HG03175 (cell line): ENCODE data around the gene PCDHA3.
"Not testable (repeated sequence)": the region's sequence is repeated elsewhere in the genome, so short reads cannot be mapped to it uniquely, and the experiment has no call there.

Source experiments
- ATAC-seq: cut with Tn5 transposase; IDR thresholded peaks from one replicate; pipeline ENCODE4 v1.9.1; 2021; ENCODE audit warnings: mild to moderate bottlenecking, moderate library complexity; ENCODE audit not compliant: unreplicated experiment

The PCDHA3 gene

DNA sequence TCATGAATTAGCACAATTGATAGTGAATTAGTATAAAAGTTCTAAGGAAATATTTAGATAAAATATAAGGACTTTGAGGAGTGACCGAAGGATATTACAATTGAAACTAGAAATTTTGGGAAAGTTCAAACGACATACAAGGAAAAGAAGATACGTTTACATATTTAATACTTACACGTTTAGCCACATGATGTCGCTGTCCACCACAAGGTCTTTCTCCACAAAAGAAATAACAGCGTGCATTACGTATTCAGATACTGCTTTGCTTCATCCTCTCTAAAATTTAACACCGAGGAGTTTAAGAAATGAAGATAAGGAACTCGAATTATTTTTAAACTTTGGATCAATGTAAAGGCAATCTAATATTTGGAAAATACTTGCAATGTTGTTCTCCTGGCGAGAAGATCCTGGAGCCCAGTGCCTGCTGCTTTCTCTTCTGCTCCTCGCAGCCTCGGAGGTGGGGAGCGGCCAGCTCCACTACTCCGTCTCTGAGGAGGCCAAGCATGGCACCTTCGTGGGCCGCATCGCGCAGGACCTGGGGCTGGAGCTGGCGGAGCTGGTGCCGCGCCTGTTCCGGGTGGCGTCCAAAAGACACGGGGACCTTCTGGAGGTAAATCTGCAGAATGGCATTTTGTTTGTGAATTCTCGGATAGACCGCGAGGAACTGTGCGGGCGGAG lies at the start of gene PCDHA3:
TSS of gene PCDHA3 (plus strand) at position 242 of the 678 bp plus-strand sequence.
- no peak for ATAC-seq

GRCh38 chr5:140753561-140753960 lies 47.3 kb upstream of the PCDHA3 start:
- ATAC-seq = no peak

DNA sequence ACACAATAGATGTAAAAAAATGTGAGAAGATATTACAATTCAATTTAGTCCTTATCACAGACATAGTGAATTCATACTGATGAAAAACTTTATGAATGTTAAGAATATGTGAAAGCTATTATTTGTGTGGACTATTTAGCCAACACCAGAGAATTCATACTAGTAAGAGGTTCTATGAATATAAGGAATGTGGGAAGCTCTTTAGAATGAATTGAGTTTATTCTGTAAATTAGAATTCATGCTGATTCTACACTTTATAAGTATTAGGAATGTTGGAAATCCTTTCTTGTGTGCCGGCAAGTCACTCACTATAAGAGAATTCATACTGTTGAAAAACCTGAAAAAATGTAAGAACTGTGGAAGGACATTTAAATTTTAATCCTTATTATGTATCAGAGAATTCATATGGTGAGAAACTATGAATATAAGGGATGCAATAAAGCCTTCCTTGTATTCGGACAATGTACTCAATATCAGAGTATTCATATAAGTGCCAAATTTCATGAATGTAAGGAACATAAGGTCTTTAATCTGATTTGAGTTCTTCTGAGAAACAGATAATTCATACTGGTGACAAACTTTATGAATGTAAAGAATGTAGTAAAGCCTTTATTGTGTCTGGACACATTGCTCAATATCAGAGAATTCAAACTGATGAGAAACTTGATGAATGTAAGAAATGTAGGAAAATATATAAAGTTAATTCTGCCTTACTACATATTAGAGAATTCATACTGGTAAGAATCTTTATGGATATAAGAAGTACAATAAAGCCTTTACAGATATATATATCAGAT lies 36.5 kb upstream of the PCDHA3 start:
- ATAC-seq = no peak

GRCh38 chr5:140767444-140767843 lies 33.4 kb upstream of the PCDHA3 start:
- ATAC-seq = no peak

DNA sequence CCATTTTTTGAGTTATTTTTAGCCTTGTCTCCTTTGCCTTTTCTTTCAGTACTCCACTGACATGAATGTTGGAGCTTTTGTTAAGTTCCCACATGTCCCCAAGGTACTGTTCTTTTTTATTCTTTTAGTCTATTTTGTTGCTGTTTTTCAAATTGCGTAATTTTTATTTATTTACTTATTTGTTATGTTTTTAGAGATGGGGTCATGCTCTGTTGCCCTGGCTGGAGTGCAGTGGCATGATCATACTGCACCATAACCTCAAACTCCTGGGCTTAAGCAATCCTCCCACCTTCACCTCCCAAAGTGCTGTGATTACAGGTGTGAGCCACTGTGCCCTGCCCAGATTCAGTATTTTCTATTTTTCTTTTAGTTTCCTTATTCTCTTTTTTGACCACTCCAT lies 20.3 kb upstream of the PCDHA3 start:
- no peak for ATAC-seq

DNA sequence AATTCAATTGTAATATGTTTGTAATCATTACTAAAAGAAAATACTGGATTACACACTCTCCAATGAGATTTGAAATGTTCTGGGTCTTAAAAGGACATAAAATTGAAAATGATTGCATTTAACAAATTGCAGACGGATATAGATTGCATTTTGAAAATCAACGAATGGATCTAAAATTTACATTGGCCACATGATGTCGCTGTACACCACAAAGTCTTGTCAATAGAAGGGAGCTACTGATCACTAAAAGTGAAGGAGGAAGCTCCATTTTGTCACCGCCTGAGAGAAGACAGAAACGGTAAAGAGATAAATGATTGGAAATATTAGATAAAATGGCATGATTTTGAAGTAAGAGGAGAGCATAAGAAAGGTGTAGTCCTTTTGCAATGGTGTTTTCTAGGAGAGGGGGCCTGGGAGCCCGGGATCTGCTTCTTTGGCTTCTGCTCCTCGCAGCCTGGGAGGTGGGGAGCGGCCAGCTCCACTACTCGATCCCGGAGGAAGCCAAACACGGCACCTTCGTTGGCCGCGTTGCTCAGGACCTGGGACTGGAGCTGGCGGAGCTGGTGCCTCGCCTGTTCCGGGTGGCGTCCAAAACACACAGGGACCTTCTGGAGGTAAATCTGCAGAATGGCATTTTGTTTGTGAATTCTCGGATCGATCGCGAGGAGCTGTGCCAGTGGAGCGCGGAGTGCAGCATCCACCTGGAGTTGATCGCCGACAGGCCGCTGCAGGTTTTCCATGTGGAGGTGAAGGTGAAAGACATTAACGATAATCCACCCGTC lies 14.8 kb upstream of the PCDHA3 start, which contains the start of gene PCDHA1:
TSS of gene PCDHA1 (plus strand) at position 236 of the 782 bp plus-strand sequence.
- ATAC-seq = no peak

- not testable (repeated sequence) for ATAC-seq
Observed at GRCh38 chr5:140787422-140787821, 13.4 kb upstream of the PCDHA3 start.

DNA sequence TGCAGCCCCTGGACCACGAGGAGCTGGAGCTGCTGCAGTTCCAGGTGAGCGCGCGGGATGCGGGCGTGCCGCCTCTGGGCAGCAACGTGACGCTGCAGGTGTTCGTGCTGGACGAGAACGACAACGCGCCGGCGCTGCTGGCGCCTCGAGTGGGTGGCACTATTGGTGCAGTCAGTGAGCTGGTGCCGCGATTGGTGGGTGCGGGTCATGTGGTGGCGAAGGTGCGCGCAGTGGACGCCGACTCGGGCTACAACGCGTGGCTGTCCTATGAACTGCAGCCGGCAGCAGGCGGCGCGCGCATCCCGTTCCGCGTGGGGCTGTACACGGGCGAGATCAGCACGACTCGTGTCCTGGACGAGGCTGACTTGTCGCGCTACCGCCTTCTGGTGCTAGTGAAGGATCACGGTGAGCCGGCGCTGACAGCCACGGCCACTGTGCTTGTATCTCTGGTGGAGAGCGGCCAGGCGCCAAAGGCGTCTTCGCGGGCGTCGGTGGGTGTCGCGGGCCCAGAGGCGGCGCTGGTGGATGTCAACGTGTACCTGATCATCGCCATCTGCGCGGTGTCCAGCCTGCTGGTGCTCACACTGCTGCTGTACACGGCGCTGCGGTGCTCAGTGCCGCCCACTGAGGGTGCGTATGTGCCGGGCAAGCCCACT lies 12.9 kb upstream of the PCDHA3 start:
- not testable (repeated sequence) for ATAC-seq

DNA sequence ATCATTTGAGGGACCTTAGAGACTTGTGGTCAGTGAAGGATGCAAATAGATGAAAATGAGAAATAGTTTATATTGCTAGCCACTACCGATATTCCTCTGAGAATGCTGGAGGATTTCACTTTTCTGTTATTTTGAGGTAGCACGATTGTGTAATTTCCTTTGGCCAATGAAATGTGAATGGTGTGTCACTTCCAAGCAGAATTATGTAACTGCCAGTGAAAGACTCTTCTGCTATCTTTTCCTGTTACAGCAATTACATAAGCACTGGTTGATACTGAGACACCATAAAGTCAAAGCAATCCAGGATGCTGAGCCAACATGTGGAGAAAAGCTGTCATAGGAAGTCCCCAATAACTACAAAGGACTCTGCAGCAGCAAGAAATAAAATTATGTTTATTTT lies 9.8 kb upstream of the PCDHA3 start:
- ATAC-seq = no peak

- no peak for ATAC-seq
Observed at GRCh38 chr5:140794595-140795258, 6.1 kb upstream of the PCDHA3 start, which contains the start of gene PCDHA2. Gene PCDHA2 (plus strand): TSS chr5:140794852.

- ATAC-seq = no peak
Observed at GRCh38 chr5:140795259-140795641, 5.6 kb upstream of the PCDHA3 start.

GRCh38 chr5:140796072-140796717 lies 4.7 kb upstream of the PCDHA3 start:
- not testable (repeated sequence) for ATAC-seq

DNA sequence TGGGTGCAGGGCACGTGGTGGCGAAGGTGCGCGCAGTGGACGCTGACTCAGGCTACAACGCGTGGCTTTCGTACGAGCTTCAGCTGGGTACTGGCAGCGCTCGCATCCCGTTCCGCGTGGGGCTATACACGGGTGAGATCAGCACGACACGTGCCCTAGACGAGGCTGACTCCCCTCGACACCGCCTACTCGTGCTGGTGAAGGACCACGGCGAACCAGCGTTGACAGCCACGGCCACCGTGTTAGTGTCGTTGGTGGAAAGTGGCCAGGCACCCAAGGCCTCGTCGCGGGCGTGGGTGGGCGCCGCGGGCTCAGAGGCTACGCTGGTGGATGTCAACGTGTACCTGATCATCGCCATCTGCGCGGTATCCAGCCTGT lies 4.2 kb upstream of the PCDHA3 start:
- ATAC-seq = no peak

DNA sequence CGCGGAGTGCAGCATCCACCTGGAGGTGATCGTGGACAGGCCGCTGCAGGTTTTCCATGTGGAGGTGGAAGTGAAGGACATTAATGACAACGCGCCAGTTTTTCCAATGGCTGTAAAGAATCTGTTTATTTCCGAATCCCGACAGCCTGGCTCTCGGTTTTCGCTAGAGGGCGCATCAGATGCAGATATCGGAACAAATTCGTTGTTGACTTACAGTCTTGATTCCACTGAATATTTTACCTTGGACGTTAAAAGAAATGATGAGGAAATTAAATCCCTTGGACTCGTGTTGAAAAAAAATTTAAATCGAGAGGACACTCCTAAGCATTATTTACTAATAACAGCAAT lies 611 bp downstream of the PCDHA3 start:
- ATAC-seq = no peak

DNA sequence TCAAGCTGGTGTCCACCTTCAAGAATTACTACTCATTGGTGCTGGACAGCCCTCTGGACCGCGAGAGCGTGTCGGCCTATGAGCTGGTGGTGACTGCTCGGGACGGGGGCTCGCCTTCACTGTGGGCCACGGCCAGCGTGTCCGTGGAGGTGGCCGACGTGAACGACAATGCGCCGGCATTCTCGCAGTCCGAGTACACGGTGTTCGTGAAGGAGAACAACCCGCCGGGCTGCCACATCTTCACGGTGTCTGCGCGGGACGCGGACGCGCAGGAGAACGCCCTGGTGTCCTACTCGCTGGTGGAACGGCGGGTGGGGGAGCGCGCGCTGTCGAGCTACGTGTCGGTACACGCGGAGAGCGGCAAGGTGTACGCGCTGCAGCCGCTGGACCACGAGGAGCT lies 1.5 kb downstream of the PCDHA3 start:
- ATAC-seq = not testable (repeated sequence)

- ATAC-seq = no peak
Observed at GRCh38 chr5:140802781-140803271, 2.0 kb downstream of the PCDHA3 start.

- no peak for ATAC-seq
Observed at GRCh38 chr5:140806834-140807775, 6.2 kb downstream of the PCDHA3 start, which contains the start of gene PCDHA4. Gene PCDHA4 (plus strand): TSS chr5:140807068.

- ATAC-seq = not testable (repeated sequence)
Observed at GRCh38 chr5:140808241-140808888, 7.5 kb downstream of the PCDHA3 start.
